ENCODE measurements around the gene MAML2.

The MAML2 gene

DNA sequence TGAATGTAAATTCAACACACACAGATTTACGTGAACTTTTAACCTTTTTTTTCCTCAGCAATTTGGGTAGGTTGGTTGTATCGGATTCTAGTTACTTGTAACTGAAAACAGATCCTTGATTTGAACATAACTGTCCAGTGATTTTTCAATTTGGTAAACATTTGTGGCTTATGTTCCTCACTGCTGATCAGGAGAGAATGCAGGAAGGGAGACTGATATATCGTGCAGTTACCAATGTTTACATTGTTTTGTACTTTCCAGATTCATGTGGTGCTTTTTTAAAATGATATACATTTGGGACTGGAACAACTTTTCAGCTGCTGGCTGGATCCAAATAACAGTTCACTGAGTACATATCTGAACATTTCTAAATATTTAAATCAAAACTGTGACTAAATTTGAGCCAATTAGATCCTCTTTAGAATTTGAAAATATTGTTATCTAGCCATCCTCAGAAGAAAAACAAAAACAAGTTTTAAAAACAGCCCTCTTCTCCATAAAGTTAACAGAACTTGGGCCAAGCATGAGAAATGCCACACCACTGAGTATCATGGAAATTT is 334.8 kb downstream of the MAML2 start:
- DNase-seq (ENCODE audit: low spot score), result no peak

DNA sequence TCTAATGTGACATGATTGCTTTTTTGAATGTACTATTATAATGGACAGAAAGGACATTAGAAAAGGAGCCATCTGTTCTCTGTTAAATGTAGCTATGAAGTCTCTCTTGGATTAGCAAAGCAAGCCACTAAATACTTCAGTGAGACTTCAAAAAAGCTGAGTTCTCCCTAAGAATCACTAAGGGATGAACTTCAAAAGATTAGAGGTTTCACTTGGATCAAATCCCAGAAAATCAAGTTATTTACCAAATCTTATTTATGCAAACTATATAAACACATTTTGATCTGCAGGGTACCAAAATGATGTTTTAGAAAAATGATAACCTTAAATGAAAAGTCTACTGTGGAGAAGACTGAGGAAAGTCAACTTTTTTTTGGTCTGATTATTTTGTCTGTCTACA is 337.0 kb downstream of the MAML2 start:
- DNase-seq (ENCODE audit: low spot score), result no peak

DNA sequence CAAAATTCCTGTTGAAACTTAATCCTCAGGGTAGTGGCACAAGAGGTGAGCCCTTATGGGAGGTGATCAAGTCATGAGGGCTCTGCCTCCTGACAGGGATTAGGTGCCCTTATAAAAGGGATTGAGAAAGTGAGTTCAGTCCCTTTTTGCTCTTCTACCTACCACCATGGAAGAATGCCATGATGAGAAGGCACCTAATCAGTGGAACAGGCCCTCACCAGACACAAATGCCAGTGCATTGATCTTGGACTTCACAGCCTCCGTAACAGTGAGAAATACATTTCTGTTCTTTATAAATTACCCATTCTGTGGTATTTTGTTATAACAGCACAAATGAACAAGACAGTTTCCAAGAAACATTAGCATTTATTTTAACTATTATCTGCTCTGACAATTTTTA is 338.1 kb downstream of the MAML2 start:
- DNase-seq (ENCODE audit: low spot score), result no peak

DNA sequence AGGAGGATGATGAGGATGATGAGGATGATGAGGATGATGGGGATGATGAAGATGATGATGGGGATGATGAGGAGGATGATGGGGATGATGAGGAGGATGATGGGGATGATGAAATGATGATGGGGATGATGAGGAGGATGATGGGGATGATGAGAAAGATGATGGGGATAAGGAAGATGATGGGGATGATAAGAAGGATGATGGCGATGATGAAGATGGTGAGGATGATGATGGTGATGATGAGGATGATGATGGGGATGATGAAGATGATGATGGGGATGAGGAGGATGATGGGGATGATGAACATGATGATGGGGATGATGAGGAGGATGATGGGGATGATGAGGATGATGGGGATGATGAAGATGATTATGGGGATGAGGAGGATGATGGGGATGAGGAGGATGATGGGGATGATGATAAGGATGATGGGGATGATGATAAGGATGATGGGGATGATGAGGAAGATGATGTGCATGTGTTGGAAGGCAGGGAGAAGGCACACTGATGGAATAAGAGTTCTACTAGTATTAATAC is 340.2 kb downstream of the MAML2 start:
- DNase-seq (ENCODE audit: low spot score), result no peak

DNA sequence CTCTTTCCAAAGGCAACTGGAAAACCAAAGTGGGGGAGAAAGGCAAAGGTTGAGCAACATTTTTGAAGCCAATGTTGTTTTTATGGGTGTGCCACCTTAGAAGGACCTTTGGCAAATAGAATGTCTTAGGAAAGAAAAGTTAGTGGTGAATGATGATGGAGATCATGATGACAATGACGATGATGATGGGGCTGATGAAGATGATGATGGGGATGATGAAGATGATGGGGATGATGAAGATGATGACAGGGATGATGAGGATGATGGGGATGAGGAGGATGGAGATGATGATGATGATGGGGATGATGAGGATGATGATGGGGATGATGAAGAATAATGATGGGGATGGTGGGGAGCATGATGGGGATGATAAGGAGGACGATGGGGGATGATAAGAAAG is 340.7 kb downstream of the MAML2 start:
- no peak for DNase-seq (ENCODE audit: low spot score)

DNA sequence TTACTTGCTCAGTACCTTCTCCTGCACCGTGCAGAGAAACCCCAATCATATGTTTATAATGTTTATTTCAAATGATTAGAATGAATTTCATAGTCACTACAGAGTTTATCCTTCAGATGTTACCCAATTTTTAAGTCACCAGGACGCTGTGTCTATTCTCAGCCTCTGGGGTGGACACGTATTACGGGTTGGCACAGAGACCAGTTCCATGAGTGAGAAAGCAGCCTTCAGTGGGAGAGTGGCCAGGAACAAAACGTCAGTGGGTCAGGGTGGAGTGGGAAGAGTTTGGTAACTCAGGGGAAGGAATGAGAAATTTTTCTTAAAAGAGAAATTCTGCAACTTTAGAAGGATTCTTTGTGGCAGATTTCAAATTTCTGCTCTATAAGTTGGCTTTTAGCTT is 342.0 kb downstream of the MAML2 start:
- DNase-seq (ENCODE audit: low spot score), result no peak

DNA sequence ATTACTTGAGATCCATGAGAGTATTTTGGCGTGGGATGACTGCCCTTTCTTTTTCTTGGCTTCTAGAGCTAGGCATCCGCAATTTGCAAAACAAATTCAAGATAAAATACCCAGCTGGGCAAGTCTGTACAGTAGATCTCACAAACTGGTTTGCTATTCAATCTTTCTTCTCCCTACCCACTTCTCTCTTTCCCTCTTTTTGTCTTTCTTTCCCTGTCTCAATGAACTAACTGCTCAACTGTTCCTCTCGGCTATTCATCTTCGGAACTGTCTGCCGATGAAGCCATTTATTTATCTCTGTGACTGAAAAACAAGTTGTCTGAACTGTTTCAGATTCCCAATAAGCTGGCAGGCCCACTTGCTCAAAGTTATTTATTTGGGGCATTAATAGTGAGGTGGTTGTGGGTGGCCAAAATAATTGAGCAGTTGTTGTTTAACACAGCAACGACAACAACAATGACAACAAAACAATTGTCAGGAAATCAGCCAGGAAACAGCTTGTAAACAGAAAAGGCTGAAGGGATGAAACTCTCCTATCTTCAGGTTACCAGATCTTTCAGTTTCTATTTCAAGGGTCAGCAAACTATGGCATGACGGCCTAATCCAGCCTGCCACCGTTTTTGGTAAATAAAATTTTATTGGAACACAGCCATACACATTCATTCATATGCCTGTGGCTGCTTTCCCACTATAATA is 343.1 kb downstream of the MAML2 start:
- DNase-seq (ENCODE audit: low spot score), result no peak

DNA sequence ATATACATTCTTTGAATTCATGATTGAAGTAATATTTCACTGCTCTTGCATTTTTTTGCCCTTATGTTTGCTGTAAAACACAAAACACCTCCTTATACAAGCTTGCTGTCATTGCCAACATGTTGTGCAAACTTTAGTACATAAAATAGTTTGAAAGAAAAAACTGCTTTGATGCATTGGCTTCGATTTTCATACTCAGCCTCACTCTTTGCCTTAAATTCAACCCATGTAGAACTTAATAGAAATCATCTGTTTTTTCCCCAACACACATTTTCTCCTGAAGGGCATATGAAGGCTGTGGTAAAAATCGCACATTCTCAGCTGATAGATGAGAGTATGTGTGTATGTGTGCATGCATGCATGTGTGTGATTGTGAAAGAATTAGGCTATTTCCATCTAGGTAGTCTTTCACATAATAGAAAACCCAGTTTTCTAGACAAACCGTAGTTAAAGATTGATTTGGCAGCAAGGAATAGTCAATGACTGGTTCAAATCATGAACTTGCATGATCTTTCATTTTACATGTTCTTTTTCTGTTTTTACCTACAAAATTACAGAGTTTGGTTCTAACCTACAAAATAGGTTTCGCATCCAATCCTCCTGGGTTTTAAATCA is 346.3 kb downstream of the MAML2 start:
- no peak for DNase-seq (ENCODE audit: low spot score)

DNA sequence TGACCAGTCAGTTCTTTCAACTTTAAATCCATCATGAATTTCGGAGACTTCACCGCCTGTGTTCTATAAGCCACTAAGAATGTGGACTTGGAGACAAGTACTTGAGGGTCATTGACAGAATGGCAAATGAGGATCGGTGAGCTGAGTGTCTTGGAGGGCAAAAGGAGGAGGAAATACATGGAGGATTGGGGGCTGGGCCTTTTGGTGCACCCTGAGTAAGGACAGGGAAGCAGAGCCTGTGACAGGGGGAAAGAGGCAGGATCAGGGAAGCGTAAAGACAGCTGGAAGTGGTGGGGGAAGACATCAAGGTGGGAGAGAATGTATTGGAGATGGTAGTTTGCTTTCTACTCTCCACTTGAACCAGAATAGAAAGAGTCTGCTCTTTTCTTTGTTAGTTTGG is 348.7 kb downstream of the MAML2 start:
- no peak for DNase-seq (ENCODE audit: low spot score)

DNA sequence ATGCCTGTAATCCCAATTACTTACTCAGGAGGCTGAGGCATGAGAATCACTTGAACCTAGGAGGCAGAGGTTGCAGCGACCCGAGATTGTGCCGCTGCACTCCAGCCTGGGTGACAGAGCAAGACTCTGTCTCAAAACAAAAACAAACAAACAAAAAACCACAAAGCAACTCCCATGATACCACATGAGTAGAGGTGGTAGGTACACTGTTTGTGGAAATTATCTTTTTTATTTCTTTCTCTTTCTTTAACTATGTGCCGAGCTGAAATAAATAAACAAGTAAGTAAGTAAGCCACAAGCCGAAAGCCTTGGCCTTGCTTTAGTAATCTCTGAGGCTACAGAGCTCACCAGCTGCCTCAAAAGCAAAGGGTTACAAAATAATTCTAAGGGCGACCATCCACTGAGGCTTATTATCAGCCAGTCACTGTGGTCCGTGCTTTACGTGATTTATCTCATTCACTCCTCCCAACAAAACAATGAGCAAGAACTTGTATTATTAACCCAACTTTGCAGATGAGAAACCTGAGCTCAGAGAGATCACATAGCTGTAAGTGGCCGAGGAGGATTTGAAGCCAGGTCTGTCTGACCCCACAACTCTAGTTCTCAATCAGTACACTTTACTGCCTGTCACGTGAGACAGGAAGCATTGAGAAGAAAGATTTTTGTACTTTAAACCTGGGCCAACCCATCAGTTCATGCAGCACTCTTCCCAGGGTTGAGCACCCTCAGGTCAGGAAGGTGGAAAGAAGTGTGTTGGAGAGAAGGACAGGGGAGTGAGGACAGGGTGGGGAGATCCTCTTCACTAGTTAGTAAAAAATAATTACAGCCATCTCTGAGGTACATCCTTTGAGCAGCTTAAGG is 349.3 kb downstream of the MAML2 start:
- no peak for DNase-seq (ENCODE audit: low spot score)

DNA sequence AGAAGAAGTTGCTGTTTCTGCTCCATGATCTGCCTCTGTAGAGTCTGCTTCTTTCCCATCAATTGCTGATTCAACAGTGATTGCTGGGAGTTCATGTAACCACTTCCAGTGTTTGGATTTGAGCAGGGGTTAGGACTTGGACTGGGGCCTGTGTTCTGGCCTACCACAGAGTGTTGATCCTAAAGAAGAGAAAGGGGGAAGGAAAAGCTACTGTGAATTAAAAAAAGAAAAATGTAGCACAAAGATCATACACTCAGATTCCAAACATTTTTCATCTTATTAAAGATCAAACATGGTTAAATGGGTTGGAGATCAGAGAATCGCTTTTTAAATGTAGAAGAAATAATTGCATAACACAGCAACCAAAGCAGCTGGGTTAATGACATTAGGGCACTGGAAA is 351.4 kb downstream of the MAML2 start:
- DNase-seq (ENCODE audit: low spot score), result no peak

DNA sequence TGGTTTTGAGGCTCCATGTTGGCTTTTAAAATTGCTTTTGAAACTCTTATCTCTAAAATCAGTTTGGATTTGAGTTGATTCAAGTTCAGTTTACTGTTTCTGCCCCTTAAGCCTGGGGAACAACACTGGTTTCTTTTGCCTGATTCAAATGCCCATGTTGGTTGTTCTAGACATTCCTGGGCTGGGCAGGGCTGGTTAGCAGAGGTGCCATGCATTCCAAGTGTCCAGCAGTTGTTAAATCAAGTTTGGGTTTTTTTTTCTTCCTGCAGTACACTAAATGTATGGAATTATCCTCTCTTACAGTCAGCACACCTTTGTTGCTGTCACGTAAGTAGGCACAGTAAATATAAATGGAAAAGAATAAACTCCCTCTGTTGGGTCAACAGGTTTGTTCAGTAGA is 351.9 kb downstream of the MAML2 start:
- DNase-seq (ENCODE audit: low spot score), result no peak

DNA sequence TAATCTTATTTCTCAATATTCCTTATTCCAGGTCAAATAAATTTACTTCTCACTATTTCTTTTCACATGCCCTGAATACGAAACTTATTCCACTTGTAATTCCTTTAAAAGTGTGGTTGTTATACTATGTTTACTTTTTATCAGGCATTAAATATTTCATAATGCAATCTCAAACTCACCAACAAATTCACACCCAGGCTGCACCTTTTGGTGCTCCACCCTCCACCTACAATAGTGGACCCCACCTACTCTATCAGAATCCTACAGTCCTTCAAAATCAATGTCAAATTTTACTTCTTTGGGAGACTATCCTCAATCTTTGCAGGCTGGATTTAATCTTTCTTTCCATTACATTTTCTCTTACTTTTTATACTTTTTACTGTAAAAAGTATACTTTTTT is 353.2 kb downstream of the MAML2 start:
- DNase-seq (ENCODE audit: low spot score), result no peak

DNA sequence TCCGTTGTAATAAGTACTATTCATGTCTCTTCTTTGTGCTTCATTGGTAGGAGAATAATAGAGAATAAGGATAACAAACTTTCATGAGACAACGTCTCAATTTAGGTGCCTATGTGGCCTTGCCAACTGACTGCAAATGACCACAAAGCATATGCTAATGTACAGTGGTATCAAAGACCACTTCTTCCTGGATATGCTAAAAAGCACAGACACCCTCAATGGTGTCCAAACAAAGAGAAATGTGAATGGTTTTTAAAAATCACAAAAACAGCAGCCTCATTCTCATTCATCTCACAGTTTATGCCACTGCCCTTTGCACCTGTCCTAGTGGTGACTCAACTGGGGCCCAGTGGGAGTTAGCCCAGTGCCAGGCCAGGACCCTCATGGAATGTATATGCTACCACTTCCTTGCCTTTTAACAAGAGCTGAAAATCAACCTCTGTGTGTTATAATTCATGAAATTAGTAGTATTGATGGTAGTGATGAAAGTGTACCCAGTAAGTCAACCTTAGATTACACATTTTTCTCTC is 353.9 kb downstream of the MAML2 start:
- no peak for DNase-seq (ENCODE audit: low spot score)

DNA sequence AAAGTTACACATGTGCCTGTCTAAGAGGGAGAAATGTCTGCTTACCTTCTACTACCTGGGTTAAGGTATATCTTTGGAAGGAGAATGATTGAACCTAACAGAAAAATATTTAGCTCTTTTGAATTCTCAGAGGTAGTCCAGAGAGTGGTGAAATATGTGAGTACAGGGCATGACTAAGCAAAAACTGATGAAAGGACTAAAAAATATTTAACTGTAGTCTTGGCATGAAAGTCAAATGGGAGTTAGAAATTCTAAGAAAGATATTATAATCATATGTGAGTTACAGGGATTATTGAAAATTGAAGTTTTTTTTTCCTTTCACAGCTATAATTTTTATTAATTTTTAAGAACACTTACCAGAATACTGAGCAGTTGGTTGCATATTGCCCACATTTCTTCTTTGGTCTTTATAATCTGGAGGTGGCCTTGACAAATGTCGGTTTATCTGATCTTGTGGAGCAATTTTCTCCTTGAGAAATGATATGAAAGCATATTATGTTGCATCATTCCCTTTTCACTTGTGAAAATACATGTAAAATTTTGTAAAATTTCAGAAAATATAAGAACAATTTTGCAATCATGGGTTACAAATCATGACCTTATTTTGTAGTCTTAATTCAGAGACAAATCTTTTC is 357.7 kb downstream of the MAML2 start:
- DNase-seq (ENCODE audit: low spot score), result no peak

DNA sequence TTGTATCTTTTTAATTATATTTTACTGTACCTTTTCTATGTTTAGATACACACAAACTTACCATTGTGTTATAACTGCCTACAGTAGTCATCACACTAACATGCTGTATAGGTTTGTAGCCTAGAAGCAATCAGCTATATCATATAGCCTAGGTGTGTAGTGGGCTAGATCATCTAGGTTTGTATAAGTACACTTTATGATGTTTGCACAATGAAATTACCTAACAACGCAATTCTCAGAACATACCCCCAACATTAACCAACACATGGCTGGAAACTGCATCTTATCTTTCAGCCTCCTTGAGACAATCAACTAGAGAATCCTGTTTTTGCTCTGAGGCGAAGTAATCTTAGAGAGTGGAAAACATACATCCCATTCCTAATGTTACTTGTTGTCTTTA is 358.9 kb downstream of the MAML2 start:
- no peak for DNase-seq (ENCODE audit: low spot score)

DNA sequence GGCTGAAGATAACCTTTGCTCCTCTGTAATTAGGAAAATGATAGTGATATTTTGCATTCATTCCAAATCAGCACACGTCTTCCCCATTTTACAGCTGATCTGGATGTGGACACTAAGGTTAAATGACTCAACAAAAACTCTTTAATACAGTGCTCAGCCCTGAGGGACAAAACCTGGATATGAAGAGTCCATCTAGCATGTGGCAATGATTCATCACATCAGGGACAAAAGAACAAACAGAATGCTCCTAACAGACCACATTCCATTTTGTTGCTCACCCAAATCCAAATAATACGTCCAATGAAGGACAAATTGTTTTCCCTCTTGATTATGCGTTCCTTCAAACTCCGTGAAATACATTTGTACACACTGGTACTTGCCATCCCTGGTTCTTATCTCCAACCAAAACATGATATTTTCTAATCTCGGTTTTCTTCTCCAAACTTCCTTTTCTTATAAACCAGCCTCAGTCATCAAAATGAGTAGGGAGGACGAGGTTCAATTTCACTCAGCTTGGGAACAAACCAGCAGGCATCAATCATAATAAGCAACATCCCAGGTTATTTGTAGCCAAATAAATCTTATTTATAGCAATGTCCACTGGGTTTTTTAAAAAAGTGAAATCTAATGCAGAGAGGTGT is 365.3 kb downstream of the MAML2 start:
- no peak for DNase-seq (ENCODE audit: low spot score)

DNA sequence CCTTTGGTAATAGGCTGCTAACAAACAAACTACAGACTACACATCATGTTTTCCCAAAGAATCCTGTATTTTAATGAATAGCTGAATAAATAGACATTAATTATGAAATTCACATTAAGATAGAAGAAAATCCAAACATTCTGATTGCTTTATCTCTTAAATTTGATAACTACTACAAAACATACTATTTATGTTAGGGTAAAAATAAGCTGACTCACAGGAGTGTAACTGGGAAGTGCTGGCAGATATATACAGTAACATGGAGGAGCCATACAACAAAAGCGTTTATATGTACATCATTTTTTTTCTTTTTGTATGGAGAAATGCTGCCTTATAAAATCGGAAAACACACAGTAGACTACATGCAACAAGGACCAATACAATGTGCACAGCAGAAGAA is 366.4 kb downstream of the MAML2 start:
- DNase-seq (ENCODE audit: low spot score), result no peak

DNA sequence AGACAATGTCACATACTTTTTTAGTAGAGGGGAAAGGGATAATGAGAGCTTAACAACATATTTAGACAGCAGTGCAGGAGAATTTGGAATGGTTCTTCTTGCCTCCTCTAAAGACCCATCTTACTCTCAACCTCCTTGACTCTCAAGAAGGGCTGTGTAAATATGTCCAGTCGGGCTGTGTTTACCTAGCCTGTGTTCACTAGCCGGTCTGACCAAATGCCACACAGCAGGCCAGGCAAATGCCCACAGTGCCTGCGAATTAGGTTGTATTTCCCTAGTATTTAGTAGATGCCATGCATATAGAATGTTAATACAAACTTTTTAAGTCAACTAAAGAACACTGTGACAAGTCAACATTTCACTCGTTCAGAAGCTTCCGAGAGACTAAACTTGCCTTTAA is 367.7 kb downstream of the MAML2 start:
- no peak for DNase-seq (ENCODE audit: low spot score)

DNA sequence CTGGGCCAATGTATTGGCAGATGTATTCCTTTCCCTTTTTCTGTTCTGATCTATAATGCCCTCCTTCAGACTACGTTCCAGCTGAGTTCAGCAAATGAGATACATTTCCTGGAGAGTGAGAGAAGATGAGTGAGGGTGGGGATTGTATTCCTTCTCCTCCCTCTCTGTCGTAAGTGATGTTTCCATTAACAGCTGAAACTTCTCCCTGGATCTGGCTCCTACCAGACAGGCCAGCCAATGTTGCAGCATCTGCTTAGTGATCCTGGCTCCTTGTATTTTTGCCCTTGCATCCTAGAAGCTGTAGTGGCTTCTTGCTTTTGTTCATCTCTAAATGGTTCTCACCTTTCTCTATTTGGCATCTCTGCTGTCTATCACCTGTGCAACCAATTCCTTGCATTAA is 370.9 kb downstream of the MAML2 start:
- DNase-seq (ENCODE audit: low spot score), result no peak

DNA sequence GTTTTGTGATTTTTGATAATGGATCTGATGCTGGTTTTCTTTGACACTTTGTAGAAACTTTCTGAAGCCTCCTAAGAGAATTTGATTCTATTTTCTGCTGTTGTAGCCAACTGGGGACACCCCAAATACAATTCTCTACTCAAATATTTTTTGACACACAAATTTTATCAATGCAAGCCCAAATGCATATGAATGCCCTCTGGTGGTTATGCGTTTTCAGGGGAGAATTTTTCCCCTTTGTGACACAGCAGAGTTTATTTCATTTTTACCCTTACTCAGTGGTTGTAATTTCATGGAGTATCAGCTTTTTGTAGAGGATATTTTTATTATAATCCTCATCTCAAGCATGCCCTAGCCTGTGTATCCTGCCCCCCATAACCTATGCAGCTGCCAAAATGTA is 374.4 kb downstream of the MAML2 start:
- no peak for DNase-seq (ENCODE audit: low spot score)

All from left forelimb (tissue), 1 donor.